Endometrial microvascular endothelial cells (primary cell): ENCODE data around the gene BLCAP. TPM values are rescaled to one million over a fixed set of nuclear protein-coding genes. Genes with fewer than 3 reads are reported as not detected.
"Not testable (repeated sequence)": the region's sequence is repeated elsewhere in the genome, so short reads cannot be mapped to it uniquely, and the experiment has no call there.

Source experiments
- in situ Hi-C: cut with HindIII; loops from 2 replicates; pipeline ENCODE4 v1.10.0; 2017; ENCODE audit warnings: low sequenced_read_pairs, low pct_unique_long_range_greater_than_20kb; ENCODE audit errors: inconsistent ontology term
- total RNA-seq: library from RNA; depleted of rRNA; stranded (reverse); fragments of >200 nt; gene quantifications from one replicate; pipeline ENCODE4 v1.2.3, GENCODE V29; 2015; ENCODE audit errors: inconsistent ontology term

The BLCAP gene
- total RNA-seq, 1 donor from 2014 or later: 64.0 TPM

DNA sequence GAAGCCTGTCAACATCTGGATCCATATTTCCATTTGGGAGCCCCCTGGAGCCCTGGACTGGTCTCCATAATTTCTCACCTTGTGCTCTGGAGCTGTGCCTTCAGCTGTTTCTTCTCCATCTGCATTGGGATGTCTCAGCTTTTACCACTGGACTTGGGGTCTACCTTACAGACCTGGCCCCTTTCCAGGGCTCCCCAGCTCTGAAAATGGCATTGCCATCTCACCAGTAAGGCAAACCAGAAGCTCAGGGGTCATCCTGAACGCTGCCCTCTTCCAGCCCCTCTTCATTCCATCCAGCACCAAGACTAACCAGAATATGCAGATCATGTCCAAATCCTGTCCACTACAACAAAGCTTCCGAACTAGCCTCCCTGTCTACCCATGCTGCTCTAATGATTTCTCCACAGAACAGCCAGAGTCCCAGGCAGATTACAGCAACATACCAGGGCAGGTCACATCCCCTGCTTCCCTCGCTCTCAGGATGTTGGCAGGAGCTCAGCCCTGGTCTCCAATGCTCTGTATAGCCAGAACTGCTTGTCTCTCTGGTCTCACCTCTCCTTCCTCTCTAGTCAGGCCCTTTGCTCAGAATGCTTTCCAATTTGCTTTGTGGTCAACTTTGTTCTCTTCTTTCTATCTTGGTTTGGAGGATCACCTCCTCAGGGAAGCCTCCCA is 24.3 kb downstream of the BLCAP start:
- in situ Hi-C loops: loop anchor here (25.0 kb wide), 1 partner anchor 241 kb away; the partner anchor contains the start of gene GHRH

DNA sequence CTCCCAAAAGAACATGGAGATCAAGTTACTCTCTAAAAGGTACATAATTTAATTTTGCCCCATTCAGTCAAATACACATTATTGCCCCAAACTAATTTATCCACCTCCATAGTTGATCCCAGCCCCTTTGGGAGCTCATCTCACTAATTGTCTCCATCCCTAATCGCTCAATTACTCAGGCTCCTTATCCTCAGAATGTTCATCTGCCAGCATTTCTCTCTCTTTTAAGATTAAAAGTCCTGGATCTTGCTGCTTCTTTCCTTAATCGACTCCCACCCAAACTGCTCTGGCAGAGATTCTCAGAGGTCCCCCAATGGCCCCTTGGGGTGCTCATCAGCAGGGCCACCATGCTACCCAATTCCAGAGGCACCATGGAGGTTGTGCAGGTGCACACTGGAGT is 25.0 kb downstream of the BLCAP start:
- in situ Hi-C loops: loop anchor here (25.0 kb wide), 1 partner anchor 240 kb away; the partner anchor contains the start of gene GHRH

DNA sequence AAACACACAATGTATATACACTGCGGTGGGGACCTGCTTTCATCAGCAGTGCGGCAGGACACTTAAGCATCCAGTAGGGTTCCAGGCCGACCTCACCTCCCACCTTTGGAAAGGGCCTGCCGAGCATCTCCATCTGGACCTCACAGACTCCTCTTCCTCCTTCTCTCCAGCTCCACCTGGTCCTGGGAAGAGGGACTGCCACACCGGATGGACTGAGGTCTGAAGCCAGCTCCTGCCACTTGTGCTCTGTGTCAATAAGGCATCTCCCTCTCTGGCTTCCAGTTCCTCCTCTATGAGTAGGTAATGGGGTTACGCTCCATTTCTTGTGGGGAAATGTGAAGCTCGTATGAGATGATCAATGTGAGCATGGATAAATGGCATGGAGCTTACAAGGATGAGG is 25.7 kb downstream of the BLCAP start:
- in situ Hi-C loops: loop anchor here (25.0 kb wide), 1 partner anchor 240 kb away; the partner anchor contains the start of gene GHRH

- in situ Hi-C loops: loop anchor here (25.0 kb wide), 1 partner anchor 238 kb away; the partner anchor contains the start of gene GHRH
Measured at GRCh38 chr20:37500311-37500710, 27.4 kb downstream of the BLCAP start.

DNA sequence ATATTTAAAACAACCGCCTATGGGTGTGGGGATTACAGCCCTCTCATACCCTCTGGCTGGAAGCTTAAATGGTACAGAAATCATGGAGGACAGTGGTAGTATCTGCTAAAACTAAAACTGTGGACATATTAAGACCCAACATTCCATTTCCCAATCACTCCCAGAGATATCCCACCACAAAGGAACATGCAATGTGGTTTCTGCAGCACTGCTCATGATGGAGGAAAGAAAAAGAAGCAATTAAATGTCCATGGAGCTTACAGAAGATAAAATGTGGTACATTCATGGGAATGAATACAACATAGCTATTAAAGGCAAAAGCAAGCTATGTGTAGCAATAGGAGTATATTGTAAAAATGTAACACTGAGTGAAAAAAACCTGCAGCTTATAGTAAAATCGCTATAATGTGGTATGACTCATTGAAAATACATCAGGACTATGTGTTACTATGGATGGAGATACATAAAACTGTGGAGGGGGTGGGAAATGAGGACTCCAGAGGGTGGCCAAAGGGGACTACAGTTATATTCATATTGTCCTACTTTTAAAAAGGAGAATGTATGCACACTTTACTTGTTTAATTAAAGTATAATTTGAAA is 29.5 kb downstream of the BLCAP start:
- in situ Hi-C loops: no loop called here

- in situ Hi-C loops: no loop called here
Measured at GRCh38 chr20:37494796-37495195, 32.9 kb downstream of the BLCAP start.

DNA sequence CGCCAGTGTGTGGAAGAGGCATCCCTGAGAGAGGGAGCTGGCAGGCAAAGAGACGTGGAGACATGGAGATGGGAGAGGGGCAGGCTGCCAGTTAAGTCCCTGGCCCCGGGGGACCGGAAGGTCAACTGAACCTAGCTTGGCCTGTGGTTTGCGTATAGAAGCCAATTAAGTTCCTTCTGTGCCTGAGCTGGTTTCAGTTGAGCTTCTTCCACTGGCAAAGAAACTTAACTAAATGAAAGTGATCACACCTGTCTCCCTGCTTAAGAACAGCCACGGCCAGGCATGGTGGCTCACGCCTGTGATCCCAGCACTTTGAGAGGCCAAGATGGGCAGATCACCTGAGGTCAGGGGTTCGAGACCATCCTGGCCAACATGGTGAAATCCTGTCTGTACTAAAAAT is 33.4 kb downstream of the BLCAP start:
- in situ Hi-C loops: no loop called here

- in situ Hi-C loops: no loop called here
Measured at GRCh38 chr20:37492945-37493344, 34.7 kb downstream of the BLCAP start.

DNA sequence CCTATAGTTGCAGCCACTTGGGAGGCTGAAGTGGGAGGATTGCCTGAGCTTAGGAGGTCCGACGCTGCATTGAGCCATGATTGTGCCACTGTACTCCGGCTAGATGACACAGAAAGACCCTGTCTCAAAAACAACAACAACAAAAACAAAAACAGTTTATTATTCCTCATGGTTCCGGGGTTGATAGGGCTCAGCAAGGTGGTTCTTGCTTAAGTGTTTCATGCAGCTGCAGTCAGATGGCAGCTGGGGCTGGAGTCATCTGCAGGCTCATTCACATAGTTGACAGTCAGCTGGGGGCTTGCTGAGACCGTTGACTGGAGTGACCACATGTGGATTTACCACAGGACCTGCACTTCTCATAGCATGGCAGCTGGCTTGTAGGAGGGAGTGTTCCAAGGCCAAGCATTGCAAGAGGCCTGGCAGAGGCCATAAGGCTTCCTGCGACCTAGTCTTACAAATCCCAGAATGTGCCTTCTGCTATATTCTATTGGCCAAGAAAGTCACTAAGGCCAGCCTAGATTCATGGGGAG is 35.5 kb downstream of the BLCAP start:
- in situ Hi-C loops: no loop called here

- in situ Hi-C loops: no loop called here
Measured at GRCh38 chr20:37490663-37491350, 36.9 kb downstream of the BLCAP start.

DNA sequence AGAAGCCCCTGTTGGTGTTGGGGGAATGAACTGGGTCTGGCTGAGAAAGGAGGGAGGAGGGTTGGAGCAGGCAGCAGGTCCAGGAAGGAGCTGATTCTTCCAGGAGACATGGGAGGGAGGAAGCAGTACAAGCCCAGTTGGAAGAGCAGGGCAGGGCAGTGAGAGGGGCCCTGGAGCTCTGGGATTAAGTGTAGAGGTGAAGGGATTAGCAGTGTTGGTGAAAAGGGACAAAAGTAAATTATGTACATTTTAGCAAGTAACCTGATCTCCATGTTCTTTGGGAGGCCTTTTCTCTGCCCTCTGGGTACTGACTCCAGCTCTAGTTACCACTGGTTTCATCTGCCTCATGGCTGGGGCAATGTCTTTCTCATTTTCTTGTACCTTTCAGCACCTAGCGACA is 41.5 kb downstream of the BLCAP start:
- in situ Hi-C loops: not testable (repeated sequence)

GRCh38 chr20:37484331-37484730 is 43.3 kb downstream of the BLCAP start:
- in situ Hi-C loops: no loop called here

GRCh38 chr20:37481610-37482009 is 46.1 kb downstream of the BLCAP start:
- in situ Hi-C loops: no loop called here

DNA sequence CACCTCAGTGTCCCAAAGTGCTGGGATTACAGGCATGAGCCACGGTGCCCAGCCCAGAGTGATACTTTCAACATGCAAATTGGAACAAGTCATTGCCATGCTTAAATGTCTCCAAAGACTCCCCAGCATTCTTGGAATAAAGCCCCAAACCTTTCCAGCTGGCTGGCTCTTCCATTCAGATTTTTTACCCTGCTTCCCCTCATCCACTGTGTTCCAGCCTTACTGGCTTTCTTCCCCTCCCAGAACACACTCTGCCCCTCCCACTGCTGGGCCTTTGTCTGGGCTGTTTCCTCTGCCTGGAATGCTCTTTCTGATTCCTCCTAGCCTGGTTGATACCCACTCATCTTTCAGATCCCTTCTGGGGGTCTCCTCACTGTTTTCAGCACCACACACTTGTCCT is 46.8 kb downstream of the BLCAP start:
- in situ Hi-C loops: no loop called here

GRCh38 chr20:37479925-37480691 is 47.6 kb downstream of the BLCAP start:
- in situ Hi-C loops: no loop called here

GRCh38 chr20:37479266-37479665 is 48.4 kb downstream of the BLCAP start:
- in situ Hi-C loops: no loop called here

- in situ Hi-C loops: no loop called here
Measured at GRCh38 chr20:37477041-37477440, 50.6 kb downstream of the BLCAP start.

DNA sequence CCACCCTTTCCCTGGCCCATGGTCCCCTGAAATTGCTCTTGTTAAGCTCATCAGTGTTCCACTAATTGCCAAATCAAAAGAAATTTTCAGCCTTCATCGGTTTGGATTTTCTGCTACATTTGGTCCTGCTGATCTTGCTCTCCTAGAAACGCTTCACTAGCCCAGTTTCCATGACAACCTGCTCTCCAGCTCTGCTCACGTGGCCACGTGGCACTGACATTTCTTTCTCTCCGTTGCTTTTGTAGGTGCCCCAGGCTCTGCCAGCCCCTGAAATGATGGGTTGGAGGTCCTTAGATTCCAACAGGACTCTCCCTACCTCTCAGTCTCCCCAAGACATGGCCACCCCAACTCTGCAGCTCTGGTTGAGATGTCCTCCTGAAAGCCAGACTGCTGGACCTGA is 52.4 kb downstream of the BLCAP start:
- in situ Hi-C loops: no loop called here

DNA sequence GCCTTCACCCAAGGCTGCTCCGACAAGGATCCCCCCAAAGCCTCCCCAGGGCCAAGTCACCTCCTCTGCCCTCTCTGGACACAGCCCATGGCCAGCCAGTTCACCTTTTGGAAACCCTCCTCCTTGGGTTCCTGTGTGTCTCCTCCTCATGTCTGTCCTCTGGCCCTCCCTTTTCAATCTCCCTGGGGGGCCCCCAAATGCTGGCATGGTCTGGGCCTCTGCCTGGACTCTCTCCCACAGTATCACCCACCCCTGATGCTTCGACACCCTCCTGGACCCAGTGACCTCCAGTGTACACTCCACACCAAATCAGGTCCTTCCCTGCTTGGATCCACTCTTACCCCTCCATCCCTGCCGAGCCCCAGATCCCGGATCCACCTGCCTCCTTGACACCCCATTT is 53.3 kb downstream of the BLCAP start:
- in situ Hi-C loops: no loop called here
